KMS-11 (cell line): Measurements from ENCODE around the gene SUSD3.

Experiments used
- H2AFZ ChIP-seq: fragments of 200-600 bp; sonication (generic); 2 replicates; pipeline ENCODE4 v1.6.1; 2016; ENCODE audit warnings: antibody characterized with exemption, mixed run types, low read depth
- H3K27ac ChIP-seq: fragments of 200-600 bp; sonication (generic); 2 replicates; pipeline ENCODE4 v1.6.1; 2016; ENCODE audit warnings: mild to moderate bottlenecking, mixed run types
- H3K27me3 ChIP-seq: fragments of 200-600 bp; sonication (generic); 2 replicates; pipeline ENCODE4 v1.6.1; 2017; ENCODE audit warnings: mild to moderate bottlenecking, low read depth, mixed run types, moderate library complexity; ENCODE audit not compliant: insufficient read depth
- H3K36me3 ChIP-seq: fragments of 200-600 bp; sonication (generic); 2 replicates; pipeline ENCODE4 v1.6.1; 2017; ENCODE audit warnings: mild to moderate bottlenecking, mixed run types; ENCODE audit not compliant: insufficient read depth
- H3K4me1 ChIP-seq: fragments of 200-600 bp; sonication (generic); 2 replicates; pipeline ENCODE4 v1.6.1; 2016; ENCODE audit warnings: mild to moderate bottlenecking, low read depth, mixed run types; ENCODE audit not compliant: poor library complexity, severe bottlenecking
- H3K4me2 ChIP-seq: fragments of 200-600 bp; sonication (generic); 2 replicates; pipeline ENCODE4 v1.7.0; 2016; ENCODE audit warnings: mild to moderate bottlenecking, mixed run types
- H3K4me3 ChIP-seq: fragments of 200-600 bp; sonication (generic); IDR thresholded peaks from 2 replicates; pipeline ENCODE4 v1.6.1; 2017; ENCODE audit warnings: low read depth, low read length, mixed read lengths; ENCODE audit not compliant: insufficient read depth
- H3K79me2 ChIP-seq: fragments of 200-600 bp; sonication (generic); 2 replicates; pipeline ENCODE4 v1.6.1; 2016; ENCODE audit warnings: low read depth, mixed run types; ENCODE audit not compliant: insufficient read depth
- H3K9ac ChIP-seq: fragments of 200-600 bp; sonication (generic); 2 replicates; pipeline ENCODE4 v1.6.1; 2016; ENCODE audit warnings: mild to moderate bottlenecking, mixed run types
- H4K20me1 ChIP-seq: fragments of 200-600 bp; sonication (generic); 2 replicates; pipeline ENCODE4 v1.6.1; 2016; ENCODE audit warnings: mild to moderate bottlenecking, mixed run types; ENCODE audit not compliant: insufficient read depth
- CTCF ChIP-seq: fragments of 200-600 bp; sonication (generic); conservative IDR thresholded peaks from 2 replicates; pipeline ENCODE4 v1.6.1; 2017; ENCODE audit warnings: low read depth, mild to moderate bottlenecking, antibody characterized with exemption, low read length, moderate library complexity, mixed read lengths

Gene SUSD3

GRCh38 chr9:93027750-93028149, 30.8 kb upstream of the SUSD3 start:
- no peak overlapping the region for H3K27ac ChIP-seq
- H3K4me2 ChIP-seq, result no peak overlapping the region
- no peak overlapping the region for H2AFZ ChIP-seq
- TF ChIP-seq CTCF, result no peak
- H3K4me1 ChIP-seq, result no peaks in the 10 kb centered on the region
- no peak overlapping the region for H3K9ac ChIP-seq
- H3K79me2 ChIP-seq, result no peaks in the 10 kb centered on the region
- H3K36me3 ChIP-seq, result no peaks in the 10 kb centered on the region
- H3K4me3 ChIP-seq, result no peak overlapping the region
- H3K27me3 ChIP-seq, result no peaks in the 10 kb centered on the region
- no peaks in the 10 kb centered on the region for H4K20me1 ChIP-seq

GRCh38 chr9:93028448-93029006, 30.0 kb upstream of the SUSD3 start:
- Histone ChIP-seq H4K20me1 (no peaks in the 10 kb centered on the region), H3K36me3 (no peaks in the 10 kb centered on the region), H3K27ac (no peak overlapping the region)

DNA sequence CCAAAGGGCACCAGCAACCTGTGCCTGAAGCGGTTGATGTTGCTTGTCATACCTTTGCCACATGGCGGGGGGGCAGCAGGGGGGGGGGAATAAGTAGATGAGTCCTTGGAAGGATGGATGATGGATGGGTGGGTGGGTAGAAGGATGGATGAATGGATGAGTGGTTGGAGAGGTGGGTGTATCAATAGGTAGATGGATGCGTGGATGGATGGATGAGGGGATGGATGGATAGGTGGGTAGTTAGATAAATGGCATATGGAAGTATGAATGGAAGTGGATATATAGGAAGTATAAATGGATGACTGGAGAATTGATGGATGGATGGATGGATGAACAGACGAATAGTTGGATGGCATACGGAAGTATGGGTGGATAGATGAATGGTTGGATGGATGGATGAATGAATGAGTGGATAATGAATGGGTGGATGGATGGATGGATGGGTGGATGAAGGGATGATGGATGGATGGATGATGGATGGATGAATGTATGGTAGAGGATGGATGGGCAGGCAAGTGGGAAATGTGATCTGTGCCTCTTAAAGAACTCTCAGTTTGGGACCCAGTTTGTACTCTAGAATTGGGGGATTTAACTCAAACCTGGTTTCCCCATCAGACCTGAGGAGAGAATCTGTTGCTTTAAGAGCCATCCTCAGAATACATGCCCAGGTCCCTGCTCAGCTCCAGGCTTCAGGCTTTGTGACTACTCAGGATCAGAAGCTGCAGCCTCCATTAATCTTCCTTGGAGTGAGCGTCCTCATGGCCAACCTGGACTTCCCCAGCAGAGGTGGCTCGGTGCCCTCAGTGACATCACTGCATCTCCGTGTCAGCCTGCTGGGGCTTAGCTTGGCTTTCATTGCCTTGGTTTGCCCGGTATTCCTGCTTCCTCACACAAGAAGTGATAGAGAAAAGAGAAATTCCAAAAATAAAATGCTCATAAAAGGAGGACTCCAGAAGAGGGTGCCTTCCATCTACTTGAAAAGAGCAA, 27.6 kb upstream of the SUSD3 start:
- no peaks in the 10 kb centered on the region for H3K79me2 ChIP-seq
- H3K36me3 ChIP-seq, result no peaks in the 10 kb centered on the region
- no peak overlapping the region for H3K27ac ChIP-seq
- no peaks in the 10 kb centered on the region for H4K20me1 ChIP-seq
- TF ChIP-seq CTCF, result no peak
- no peak overlapping the region for H2AFZ ChIP-seq
- H3K4me3 ChIP-seq, result no peak overlapping the region
- H3K27me3 ChIP-seq, result no peaks in the 10 kb centered on the region
- no peak overlapping the region for H3K4me2 ChIP-seq
- no peak overlapping the region for H3K9ac ChIP-seq
- no peaks in the 10 kb centered on the region for H3K4me1 ChIP-seq

More at GRCh38 chr9:93028448-93029006, 30.0 kb upstream of the SUSD3 start:
- Histone ChIP-seq H2AFZ (no peak overlapping the region), H3K4me2 (no peak overlapping the region), H3K9ac (no peak overlapping the region), H3K79me2 (no peaks in the 10 kb centered on the region), H3K27me3 (no peaks in the 10 kb centered on the region), H3K4me1 (no peaks in the 10 kb centered on the region), H3K4me3 (no peak overlapping the region)
- TF ChIP-seq CTCF, result no peak

- Histone ChIP-seq H3K4me1 (no peaks in the 10 kb centered on the region), H3K36me3 (no peaks in the 10 kb centered on the region), H3K4me3 (no peak overlapping the region), H4K20me1 (no peaks in the 10 kb centered on the region), H3K27ac (no peak overlapping the region), H3K4me2 (no peak overlapping the region), H3K27me3 (no peaks in the 10 kb centered on the region), H2AFZ (no peak overlapping the region), H3K79me2 (no peaks in the 10 kb centered on the region), H3K9ac (no peak overlapping the region)
- TF ChIP-seq CTCF, result no peak
Observed at GRCh38 chr9:93031629-93032430, 26.7 kb upstream of the SUSD3 start.
